Activated CD8-positive, alpha-beta memory T cell treated with anti-CD3 and anti-CD28 coated beads, Interleukin-2, amount 10 ng/mL, durations not matched to agents 7 days and 5 days (primary cell): ENCODE data around the gene BMS1. TPM values are rescaled to one million over a fixed set of nuclear protein-coding genes. Genes with fewer than 3 reads are reported as not detected.

Experiments
- ATAC-seq: fragments of 150-1000 bp; cut with Tn5 transposase; one replicate; pipeline ENCODE4 v1.10.0; 2021; ENCODE audit warnings: moderate library complexity
- CTCF ChIA-PET: fragments of 350-600 bp; sonication (Branson Sonifier 250); formaldehyde crosslinking; loops from one replicate; lab custom pipeline; 2021; ENCODE audit warnings: antibody characterized with exemption; lab: Charles Lee
- DNase-seq: peaks from one replicate; pipeline ENCODE4 v3.0.0-alpha.2; 2020
- H3K27ac Mint-ChIP-seq: one replicate; pipeline ENCODE4 v1.8.0; 2021; ENCODE audit warnings: mild to moderate bottlenecking, mixed read lengths
- H3K27me3 Mint-ChIP-seq: one replicate; pipeline ENCODE4 v1.8.0; 2021; ENCODE audit warnings: mixed read lengths
- H3K36me3 Mint-ChIP-seq: one replicate; pipeline ENCODE4 v1.8.0; 2021; ENCODE audit warnings: mild to moderate bottlenecking, mixed read lengths
- H3K4me1 Mint-ChIP-seq: one replicate; pipeline ENCODE4 v1.8.0; 2021; ENCODE audit warnings: mixed read lengths
- H3K4me3 Mint-ChIP-seq: one replicate; pipeline ENCODE4 v1.8.0; 2021; ENCODE audit warnings: mild to moderate bottlenecking, moderate library complexity, mixed read lengths
- H3K9me3 Mint-ChIP-seq: one replicate; pipeline ENCODE4 v1.8.0; 2022; ENCODE audit warnings: low read depth, mixed read lengths
- total RNA-seq, 2 experiments: library from RNA; stranded (reverse); gene quantifications; one replicate each; pipeline ENCODE4 v1.2.3, GENCODE V29; 2021

Gene BMS1
- total RNA-seq, 2 experiments from 2014 or later: 17.4 to 24.0 TPM

DNA sequence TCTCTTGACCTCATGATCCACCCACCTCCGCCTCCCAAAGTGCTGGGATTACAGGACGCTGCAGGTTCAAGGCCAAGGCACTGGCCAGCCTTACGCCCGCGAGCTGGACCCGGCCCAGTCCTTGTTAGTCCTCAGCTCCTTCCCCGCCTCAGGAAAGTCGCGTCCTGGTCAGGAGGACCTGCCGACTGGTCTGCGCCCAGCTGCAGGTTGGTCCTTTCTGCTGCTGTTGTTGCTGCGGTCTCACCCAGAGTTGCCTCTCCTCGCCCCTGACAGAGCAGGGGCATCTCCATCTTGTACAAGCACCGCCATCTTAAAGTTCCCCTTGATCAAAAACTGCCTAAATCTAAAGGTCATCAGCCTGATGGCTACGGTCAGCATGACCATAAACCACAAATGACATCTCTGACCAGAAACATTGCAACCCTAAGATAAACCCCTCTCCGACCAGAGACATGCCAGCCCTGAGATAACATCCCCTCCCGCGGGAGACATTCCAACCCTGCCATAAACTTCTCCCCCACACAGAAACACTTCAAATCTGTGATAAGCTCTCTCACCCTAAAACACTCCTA, 13.9 kb upstream of the BMS1 start:
- Mint-ChIP-seq H3K9me3 (peaks cover 4% of the 10 kb centered on the region), H3K36me3 (no peaks in the 10 kb centered on the region)
- no peak for DNase-seq

DNA sequence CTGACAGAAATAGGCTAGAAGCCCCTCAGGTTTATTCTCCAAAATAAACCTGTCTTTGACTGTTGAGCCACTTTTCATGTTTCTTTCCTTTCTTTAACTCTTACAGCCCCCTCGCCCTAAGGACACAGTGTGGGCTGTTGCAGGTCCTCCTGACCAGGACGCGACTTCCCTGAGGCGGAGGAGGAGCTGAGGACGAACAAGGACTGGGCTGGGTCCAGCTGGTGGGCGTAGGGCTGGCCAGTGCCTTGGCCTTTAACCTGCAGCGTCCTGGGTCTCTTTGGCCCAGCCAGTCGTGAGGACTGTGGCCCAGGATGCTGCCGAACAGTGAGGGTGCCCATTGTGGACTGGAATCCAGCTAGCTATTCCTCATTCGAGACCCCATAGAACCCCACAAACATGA, 13.4 kb upstream of the BMS1 start:
- H3K4me1 Mint-ChIP-seq: no peaks in the 10 kb centered on the region
- peaks cover 4% of the 10 kb centered on the region for H3K9me3 Mint-ChIP-seq
- H3K36me3 Mint-ChIP-seq: no peaks in the 10 kb centered on the region
- ATAC-seq (no peak), DNase-seq (no peak)
- peaks cover 8% of the 10 kb centered on the region for H3K27me3 Mint-ChIP-seq
- H3K4me3 Mint-ChIP-seq: no peak overlapping the region
- CTCF ChIA-PET: no interaction called here
- no peak overlapping the region for H3K27ac Mint-ChIP-seq

More for the DNA sequence above, 13.9 kb upstream of the BMS1 start:
- no peak overlapping the region for H3K27ac Mint-ChIP-seq
- no peaks in the 10 kb centered on the region for H3K4me1 Mint-ChIP-seq
- CTCF ChIA-PET: no interaction called here
- peaks cover 11% of the 10 kb centered on the region for H3K27me3 Mint-ChIP-seq
- ATAC-seq: no peak
- H3K4me3 Mint-ChIP-seq: no peak overlapping the region

DNA sequence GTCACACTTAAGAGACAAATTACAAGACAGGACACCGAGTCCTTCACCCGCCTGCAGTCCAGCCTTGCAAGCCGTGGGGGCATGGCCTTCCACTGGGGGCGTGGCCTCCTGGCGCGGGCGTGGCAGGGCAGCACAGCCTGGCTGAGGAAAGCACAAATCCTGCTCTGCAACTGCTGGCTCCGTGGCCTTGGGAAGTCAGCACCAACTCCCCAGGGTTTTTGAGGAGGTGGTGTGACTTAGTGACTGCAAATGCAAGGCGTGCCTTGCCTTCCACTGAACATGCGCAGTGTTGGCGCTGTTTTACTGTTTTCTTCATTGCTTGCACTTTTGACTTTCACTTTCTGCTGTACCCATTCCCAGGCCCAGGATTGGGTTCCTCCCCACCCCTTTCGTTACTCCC, 12.9 kb upstream of the BMS1 start:
- Mint-ChIP-seq H3K9me3 (peaks cover 4% of the 10 kb centered on the region), H3K36me3 (no peaks in the 10 kb centered on the region)

DNA sequence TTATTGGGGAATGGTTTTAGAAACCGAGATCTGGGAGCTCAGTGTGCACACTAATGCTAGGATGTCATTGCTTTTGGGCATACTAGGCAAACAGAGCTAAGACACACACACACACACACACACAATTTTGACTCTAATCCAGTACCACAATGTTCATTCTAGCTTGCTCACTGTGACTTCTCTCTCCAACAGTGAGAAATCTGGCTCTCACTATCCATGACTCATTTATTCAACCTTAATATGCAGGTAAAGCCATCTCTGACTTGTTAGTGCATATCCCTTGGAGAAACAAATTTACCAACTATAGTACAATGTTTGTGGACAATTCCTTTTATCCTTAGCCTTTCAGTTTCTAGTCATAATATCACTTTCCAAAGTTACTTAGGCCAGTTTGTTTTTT, 5.9 kb upstream of the BMS1 start:
- peaks cover 8% of the 10 kb centered on the region for H3K4me1 Mint-ChIP-seq
- no peaks in the 10 kb centered on the region for H3K36me3 Mint-ChIP-seq
- no peak for ATAC-seq
- peaks cover 12% of the 10 kb centered on the region for H3K27me3 Mint-ChIP-seq
- no peak overlapping the region for H3K27ac Mint-ChIP-seq
- H3K4me3 Mint-ChIP-seq: no peak overlapping the region
- H3K9me3 Mint-ChIP-seq: peaks cover 4% of the 10 kb centered on the region
- CTCF ChIA-PET: no interaction called here
- DNase-seq: no peak

More for the DNA sequence above, 12.9 kb upstream of the BMS1 start:
- ATAC-seq (no peak), DNase-seq (no peak)
- CTCF ChIA-PET: no interaction called here
- Mint-ChIP-seq H3K27me3 (peaks cover 8% of the 10 kb centered on the region), H3K27ac (no peak overlapping the region), H3K4me1 (no peaks in the 10 kb centered on the region), H3K4me3 (no peak overlapping the region)

DNA sequence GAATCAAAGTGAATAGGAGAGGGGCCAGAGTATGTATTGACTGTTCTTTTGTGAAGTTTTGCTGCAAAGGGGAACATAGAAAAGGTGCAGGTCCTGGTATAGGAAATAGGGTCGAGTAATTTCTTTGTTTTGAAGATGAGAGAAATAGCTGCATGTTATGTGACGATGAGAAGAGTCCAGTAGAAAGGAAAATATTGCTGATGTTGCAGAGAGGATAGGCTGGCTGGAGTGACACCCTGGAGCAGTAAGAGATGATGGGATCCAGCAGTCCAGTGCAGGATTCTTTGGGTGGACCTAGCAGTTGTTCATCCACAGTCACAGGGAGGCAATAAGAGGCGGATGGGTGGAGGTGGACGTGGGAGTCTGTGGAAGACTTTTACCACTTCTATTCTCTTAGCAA, 2.1 kb upstream of the BMS1 start:
- ATAC-seq: no peak
- DNase-seq: no peak
- no peak overlapping the region for H3K27ac Mint-ChIP-seq
- CTCF ChIA-PET: no interaction called here
- no peak overlapping the region for H3K4me3 Mint-ChIP-seq
- H3K27me3 Mint-ChIP-seq: peaks cover 10% of the 10 kb centered on the region
- peaks cover 5% of the 10 kb centered on the region for H3K36me3 Mint-ChIP-seq
- H3K4me1 Mint-ChIP-seq: peaks cover 12% of the 10 kb centered on the region
- no peaks in the 10 kb centered on the region for H3K9me3 Mint-ChIP-seq

DNA sequence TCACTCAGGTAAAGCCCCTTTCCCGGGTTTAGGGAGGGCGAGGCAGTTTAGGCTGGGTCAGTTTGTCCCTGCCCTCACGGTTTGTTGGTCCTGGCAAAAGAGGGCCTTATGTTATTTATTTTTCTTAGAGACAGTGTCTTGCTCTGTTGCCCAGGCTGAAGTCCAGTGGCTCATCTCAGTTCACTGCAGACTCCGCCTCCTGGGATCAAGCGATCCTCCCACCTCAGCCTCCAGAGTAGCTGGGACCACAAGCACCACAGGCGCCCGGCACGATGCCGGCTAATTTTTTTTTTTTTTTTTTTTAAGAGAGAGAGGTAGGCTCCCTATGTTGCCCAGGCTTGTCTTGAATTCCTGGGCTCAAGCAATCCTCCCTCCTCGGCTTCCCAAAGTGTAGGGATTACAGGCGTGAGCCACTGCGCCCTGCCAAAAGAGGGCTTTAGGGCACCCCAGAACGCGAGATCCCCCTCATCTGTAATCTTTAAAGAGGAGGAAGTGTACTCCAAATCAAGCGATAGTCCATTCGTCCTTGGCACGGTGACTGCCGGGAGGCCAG, 626 bp upstream of the BMS1 start:
- ATAC-seq (no peak), DNase-seq (no peak)
- peaks cover 17% of the 10 kb centered on the region for H3K4me1 Mint-ChIP-seq
- peaks cover 5% of the 10 kb centered on the region for H3K27me3 Mint-ChIP-seq
- H3K27ac Mint-ChIP-seq: peak overlapping the region; percentile 86
- peak overlapping the region; percentile 85 for H3K4me3 Mint-ChIP-seq
- no peaks in the 10 kb centered on the region for H3K9me3 Mint-ChIP-seq
- peaks cover 14% of the 10 kb centered on the region for H3K36me3 Mint-ChIP-seq
- CTCF ChIA-PET: interaction anchor here (1.5 to 2.4 kb wide), 2 partner anchors 8 to 29 kb away, joined by 4 to 9 read pairs; no protein-coding TSS in a partner anchor

DNA sequence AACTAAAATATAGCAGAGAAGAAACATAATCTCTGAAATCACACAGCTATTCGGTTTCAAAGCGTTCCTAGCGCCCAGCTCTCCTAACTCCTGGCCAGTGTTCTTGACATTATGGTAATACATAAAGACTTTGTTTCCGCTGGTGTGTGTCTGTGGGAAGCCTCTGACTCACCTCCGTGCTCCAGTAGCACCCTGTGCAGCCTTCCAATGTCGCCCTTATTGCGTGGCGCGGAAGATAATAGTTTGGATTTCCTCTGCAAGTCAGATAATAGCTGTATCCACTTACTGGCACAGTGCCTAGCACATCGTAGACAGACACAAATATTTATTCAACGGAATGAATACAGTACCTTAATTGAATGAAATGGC, 570 bp downstream of the BMS1 start:
- peak; percentile 51 for DNase-seq
- CTCF ChIA-PET: interaction anchor here (0.8 to 2.4 kb wide), 3 partner anchors 30 to 419 kb away, joined by 3 to 9 read pairs (median 3); no protein-coding TSS in a partner anchor
- peak overlapping the region; percentile 85 for H3K4me3 Mint-ChIP-seq
- H3K9me3 Mint-ChIP-seq: no peaks in the 10 kb centered on the region
- H3K4me1 Mint-ChIP-seq: peaks cover 17% of the 10 kb centered on the region
- peak overlapping the region; percentile 86 for H3K27ac Mint-ChIP-seq
- no peaks in the 10 kb centered on the region for H3K27me3 Mint-ChIP-seq
- H3K36me3 Mint-ChIP-seq: peaks cover 16% of the 10 kb centered on the region
- peak; percentile 16 for ATAC-seq

DNA sequence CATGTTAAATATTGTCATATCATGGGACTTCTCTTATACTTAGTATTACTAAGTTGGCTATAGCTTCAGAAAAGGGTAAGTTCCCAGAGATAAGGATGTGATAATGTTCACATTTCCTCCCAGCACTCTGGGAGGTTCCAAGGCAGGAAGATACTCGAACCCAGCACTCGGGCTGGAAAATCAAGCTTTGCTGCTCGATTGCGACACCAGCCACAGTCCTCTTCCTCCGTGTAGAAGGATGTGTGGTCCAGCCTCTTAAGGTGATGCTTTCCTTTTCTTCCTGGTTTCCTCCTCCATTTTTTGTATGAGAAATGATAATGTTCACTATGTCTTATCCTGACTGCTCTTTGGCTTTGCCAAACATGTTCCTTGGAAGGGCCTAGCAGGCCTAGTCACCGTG, 3.2 kb downstream of the BMS1 start:
- ATAC-seq: no peak
- CTCF ChIA-PET: no interaction called here
- peaks cover 23% of the 10 kb centered on the region for H3K36me3 Mint-ChIP-seq
- H3K9me3 Mint-ChIP-seq: no peaks in the 10 kb centered on the region
- no peaks in the 10 kb centered on the region for H3K27me3 Mint-ChIP-seq
- no peak overlapping the region for H3K4me3 Mint-ChIP-seq
- no peak for DNase-seq
- peaks cover 17% of the 10 kb centered on the region for H3K4me1 Mint-ChIP-seq
- no peak overlapping the region for H3K27ac Mint-ChIP-seq

DNA sequence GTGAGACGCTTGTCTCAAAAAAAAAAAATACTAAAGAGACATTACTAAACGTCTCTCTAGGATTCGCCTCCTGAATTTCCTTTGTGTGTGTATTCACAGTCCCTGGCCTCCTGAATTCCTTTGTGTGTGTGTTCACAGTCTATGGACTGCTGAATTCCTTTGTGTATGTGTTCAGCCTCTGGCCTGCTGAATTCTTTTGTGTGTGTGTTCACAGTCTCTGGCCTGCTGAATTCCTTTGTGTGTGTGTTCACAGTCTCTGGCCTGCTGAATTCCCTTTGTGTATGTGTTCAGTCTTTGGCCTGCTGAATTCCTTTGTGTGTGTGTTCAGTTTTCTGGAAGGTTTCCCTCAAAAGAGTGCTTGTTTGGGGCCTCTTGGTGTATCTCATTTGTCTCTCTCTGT, 8.2 kb downstream of the BMS1 start:
- Mint-ChIP-seq H3K27me3 (no peaks in the 10 kb centered on the region), H3K4me3 (no peak overlapping the region), H3K9me3 (no peaks in the 10 kb centered on the region), H3K36me3 (peaks cover 52% of the 10 kb centered on the region), H3K27ac (no peak overlapping the region), H3K4me1 (peaks cover 5% of the 10 kb centered on the region)
- CTCF ChIA-PET: no interaction called here
- ATAC-seq (no peak), DNase-seq (no peak)

DNA sequence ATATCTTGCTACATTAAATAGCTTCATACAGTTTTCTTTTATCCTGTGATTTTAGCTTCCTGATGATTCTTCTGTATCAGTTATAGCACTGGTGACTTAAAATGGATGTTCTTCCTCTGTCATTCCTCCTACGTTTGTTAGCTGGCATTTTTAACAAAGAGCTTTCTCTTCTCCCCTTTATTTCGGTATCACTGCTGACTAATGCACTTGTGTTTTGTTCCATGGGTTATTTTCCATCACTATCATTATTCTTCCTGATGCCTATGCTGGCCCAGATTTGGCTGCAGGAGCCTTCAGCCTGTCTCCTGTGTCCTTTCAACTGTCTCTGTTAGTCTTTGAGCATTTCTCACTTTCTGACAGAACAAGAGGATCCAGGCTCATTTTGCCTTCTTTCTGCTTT, 13.1 kb downstream of the BMS1 start:
- CTCF ChIA-PET: interaction anchor here (0.8 kb wide), 1 partner anchor 636 kb away, joined by 3 read pairs; no protein-coding TSS in a partner anchor
- Mint-ChIP-seq H3K27me3 (no peaks in the 10 kb centered on the region), H3K27ac (no peak overlapping the region), H3K36me3 (peaks cover 81% of the 10 kb centered on the region), H3K9me3 (no peaks in the 10 kb centered on the region), H3K4me1 (peaks cover 2% of the 10 kb centered on the region), H3K4me3 (no peak overlapping the region)
- DNase-seq (no peak), ATAC-seq (no peak)

DNA sequence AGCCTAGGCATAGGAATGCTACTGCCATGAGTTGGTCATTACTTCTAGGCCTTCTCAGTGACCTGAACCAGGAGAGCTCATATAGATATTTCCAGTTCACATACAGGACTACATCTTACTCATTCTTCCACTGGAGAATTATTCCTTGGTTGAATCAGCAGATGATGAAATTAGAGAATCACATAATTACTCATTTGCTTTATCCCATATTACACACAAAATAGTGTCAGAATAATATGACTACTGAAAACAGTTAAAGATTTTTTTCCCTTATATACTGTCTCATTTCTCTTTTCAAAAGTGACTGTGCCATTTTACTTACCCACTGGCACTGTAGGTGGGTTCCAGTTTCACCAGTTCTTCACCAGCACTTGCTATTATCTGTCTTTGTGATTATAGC, 18.5 kb downstream of the BMS1 start:
- peak; percentile 47 for ATAC-seq
- no peak overlapping the region for H3K27ac Mint-ChIP-seq
- H3K4me1 Mint-ChIP-seq: peaks cover 7% of the 10 kb centered on the region
- no peaks in the 10 kb centered on the region for H3K9me3 Mint-ChIP-seq
- DNase-seq: no peak
- no peak overlapping the region for H3K4me3 Mint-ChIP-seq
- H3K36me3 Mint-ChIP-seq: peaks cover 87% of the 10 kb centered on the region
- CTCF ChIA-PET: no interaction called here
- H3K27me3 Mint-ChIP-seq: no peaks in the 10 kb centered on the region

DNA sequence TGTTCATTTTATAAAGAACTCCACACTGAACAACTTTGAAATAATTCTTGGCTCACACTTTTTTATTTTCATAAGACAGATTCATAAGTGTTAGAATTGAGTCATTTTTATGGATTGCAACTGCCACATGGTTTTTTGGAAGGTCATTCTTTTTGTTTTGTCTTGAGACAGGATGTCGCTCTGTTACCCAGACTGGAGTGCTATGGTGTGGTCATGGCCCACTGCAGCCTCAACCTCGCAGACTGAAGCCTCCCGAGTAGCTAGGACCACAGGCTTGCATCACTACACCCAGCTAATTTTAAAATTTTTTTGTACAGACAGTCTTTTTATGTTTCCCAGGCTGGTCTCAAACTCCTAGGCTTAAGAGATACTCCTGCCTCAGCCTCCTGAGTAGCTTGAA, 20.3 kb downstream of the BMS1 start:
- no peak overlapping the region for H3K4me3 Mint-ChIP-seq

DNA sequence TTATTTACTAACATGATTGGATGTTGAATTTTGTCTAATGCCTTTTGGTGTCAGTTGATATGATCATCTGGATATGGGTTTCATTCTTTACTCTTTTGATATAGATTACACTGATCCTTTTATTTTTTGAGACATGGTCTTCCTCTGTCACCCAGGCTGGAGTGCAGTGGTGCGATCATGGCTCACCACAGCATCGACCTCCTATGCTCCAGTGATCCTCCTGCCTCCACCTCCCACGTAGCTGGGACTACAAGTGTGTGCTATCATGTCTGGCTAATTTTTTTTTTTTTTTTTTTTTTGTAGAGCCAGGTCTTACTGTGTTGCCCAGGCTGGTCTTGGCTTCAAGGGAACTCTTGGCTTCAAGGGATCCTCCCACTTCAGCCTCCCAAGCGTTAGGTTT, 27.1 kb downstream of the BMS1 start:
- no peak overlapping the region for H3K4me3 Mint-ChIP-seq
- H3K36me3 Mint-ChIP-seq: peaks cover 79% of the 10 kb centered on the region
- CTCF ChIA-PET: no interaction called here
- peaks cover 10% of the 10 kb centered on the region for H3K9me3 Mint-ChIP-seq
- H3K4me1 Mint-ChIP-seq: peaks cover 9% of the 10 kb centered on the region
- H3K27me3 Mint-ChIP-seq: no peaks in the 10 kb centered on the region
- ATAC-seq: no peak
- H3K27ac Mint-ChIP-seq: no peak overlapping the region
- no peak for DNase-seq

More for the DNA sequence above, 20.3 kb downstream of the BMS1 start:
- ATAC-seq (no peak), DNase-seq (no peak)
- Mint-ChIP-seq H3K9me3 (no peaks in the 10 kb centered on the region), H3K27me3 (no peaks in the 10 kb centered on the region), H3K36me3 (peaks cover 85% of the 10 kb centered on the region), H3K4me1 (peaks cover 7% of the 10 kb centered on the region), H3K27ac (no peak overlapping the region)
- CTCF ChIA-PET: no interaction called here

DNA sequence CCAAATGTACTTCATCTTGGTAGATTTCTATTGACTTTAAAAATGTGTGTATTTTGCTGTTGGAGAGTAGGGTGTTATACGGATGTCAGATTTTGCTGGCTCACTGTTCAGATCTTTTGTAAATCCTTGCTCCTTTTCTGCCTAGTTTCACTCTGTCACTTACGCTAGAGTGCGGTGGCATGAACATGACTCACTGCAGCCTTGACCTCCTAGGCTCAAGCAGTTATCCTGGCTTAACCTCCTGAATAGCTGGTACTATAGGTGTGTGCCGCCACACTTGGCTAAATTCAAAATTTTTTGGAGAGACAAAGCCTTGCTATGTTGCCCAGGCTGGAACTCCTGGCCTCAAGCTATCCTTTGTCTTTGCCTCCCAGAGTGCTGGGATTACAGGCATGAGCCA, 29.4 kb downstream of the BMS1 start:
- Mint-ChIP-seq H3K36me3 (peaks cover 76% of the 10 kb centered on the region), H3K4me1 (peaks cover 11% of the 10 kb centered on the region), H3K27me3 (no peaks in the 10 kb centered on the region), H3K4me3 (no peak overlapping the region), H3K9me3 (peaks cover 10% of the 10 kb centered on the region), H3K27ac (no peak overlapping the region)
- ATAC-seq (no peak), DNase-seq (no peak)
- CTCF ChIA-PET: no interaction called here
